SK-N-SH (cell line): ENCODE results near the gene SULF2. TPM values are rescaled to one million over a fixed set of nuclear protein-coding genes. Genes with fewer than 3 reads are reported as not detected.

ENCODE experiments used
- CTCF ChIA-PET: fragments of 300-600, 350-600 bp; formaldehyde crosslinking; extraction: SDS; loops from one replicate; lab custom pipeline; 2021; lab: Yijun Ruan, JAX
- POLR2A ChIA-PET: fragments of 350-600 bp; sonication (Branson Sonifier 250); formaldehyde crosslinking; extraction: SDS; loops from one replicate; lab custom pipeline; 2020; ENCODE audit warnings: antibody characterized with exemption, inconsistent platforms; lab: Yijun Ruan, JAX
- DNase-seq: peaks from one replicate; pipeline ENCODE4 v3.0.0; 2012
- H2AFZ ChIP-seq: fragments of 200-600 bp; sonication (generic); 2 replicates; pipeline ENCODE4 v1.8.1; 2016; ENCODE audit warnings: antibody characterized with exemption, mild to moderate bottlenecking, low read depth
- H3F3A ChIP-seq: fragments of 200-600 bp; sonication (generic); replicated peaks from 2 replicates; pipeline ENCODE3; 2016; ENCODE audit warnings: antibody characterized with exemption, mild to moderate bottlenecking; ENCODE audit not compliant: insufficient read depth
- H3K27ac ChIP-seq, 2 experiments: fragments of 200-500 bp in 1 of 2; fragments of 200-600 bp in 1 of 2; sonication (Bioruptor generic) in 1 of 2; sonication (generic), shearing (Covaris generic) in 1 of 2; 2 replicates each; pipeline versions ENCODE4 v1.5.1 to v1.6.1; 2014 to 2016; ENCODE audit warnings: low read depth in 2 of 2, inconsistent platforms in 1 of 2, low read length in 1 of 2, mild to moderate bottlenecking in 1 of 2, mixed read lengths in 1 of 2
- H3K27me3 ChIP-seq: fragments of 200-600 bp; sonication (generic), shearing (Covaris generic); 2 replicates; pipeline ENCODE4 v1.6.1; 2016; ENCODE audit warnings: mixed run types; ENCODE audit not compliant: insufficient read depth
- H3K36me3 ChIP-seq, 2 experiments: fragments of 200-500 bp in 1 of 2; fragments of 200-600 bp in 1 of 2; sonication (Bioruptor generic) in 1 of 2; sonication (generic) in 1 of 2; replicated peaks in 1 of 2; 2 replicates each; pipeline versions ENCODE3 to v1.5.1; 2014 to 2016; ENCODE audit warnings: low read length in 1 of 2, mild to moderate bottlenecking in 1 of 2; ENCODE audit not compliant: insufficient read depth in 2 of 2, control insufficient read depth in 1 of 2
- H3K4me1 ChIP-seq, 2 experiments: fragments of 200-500 bp in 1 of 2; fragments of 200-600 bp in 1 of 2; sonication (Bioruptor generic) in 1 of 2; sonication (generic), shearing (Covaris generic) in 1 of 2; 2 replicates each; pipeline versions ENCODE4 v1.5.1 to v1.6.1; 2014 to 2016; ENCODE audit warnings: low read depth in 1 of 2, low read length in 1 of 2, mixed run types in 1 of 2; ENCODE audit not compliant: insufficient read depth in 2 of 2, control insufficient read depth in 1 of 2
- H3K4me2 ChIP-seq: fragments of 200-600 bp; sonication (generic), shearing (Covaris generic); 2 replicates; pipeline ENCODE4 v1.6.1; 2017; ENCODE audit warnings: mixed run types
- H3K4me3 ChIP-seq, 2 experiments: fragments of 200-500 bp in 1 of 2; fragments of 200-600 bp in 1 of 2; sonication (Bioruptor generic) in 1 of 2; sonication (generic), shearing (Covaris generic) in 1 of 2; 2 replicates each; pipeline versions ENCODE4 v1.5.1 to v1.8.1; 2014 to 2016; ENCODE audit warnings: low read depth in 2 of 2, inconsistent platforms in 1 of 2, low read length in 1 of 2, mild to moderate bottlenecking in 1 of 2, mixed read lengths in 1 of 2, moderate library complexity in 1 of 2
- H3K79me2 ChIP-seq: fragments of 200-600 bp; sonication (generic); 2 replicates; pipeline ENCODE4 v1.8.1; 2017; ENCODE audit warnings: mild to moderate bottlenecking; ENCODE audit not compliant: insufficient read depth
- H3K9ac ChIP-seq: fragments of 200-600 bp; sonication (generic); 2 replicates; pipeline ENCODE4 v1.6.1; 2017; ENCODE audit warnings: mixed run types
- H3K9me2 ChIP-seq: fragments of 200-600 bp; sonication (generic); 2 replicates; pipeline ENCODE4 v1.6.1; 2017; ENCODE audit warnings: mixed run types
- H3K9me3 ChIP-seq: fragments of 200-600 bp; sonication (generic); 2 replicates; pipeline ENCODE4 v1.6.1; 2017; ENCODE audit warnings: mixed run types, mild to moderate bottlenecking, moderate library complexity
- H4K20me1 ChIP-seq: fragments of 200-600 bp; sonication (generic); 2 replicates; pipeline ENCODE4 v1.6.1; 2017; ENCODE audit warnings: mild to moderate bottlenecking, mixed run types; ENCODE audit not compliant: insufficient read depth
- CHD2 ChIP-seq: fragments of 150-350 bp; IDR thresholded peaks from 2 replicates; pipeline ENCODE4 v1.6.1; 2018; ENCODE audit warnings: low read length; ENCODE audit not compliant: partially characterized antibody
- CTCF ChIP-seq: fragments of 200-600 bp; sonication (generic); IDR thresholded peaks from 2 replicates; pipeline ENCODE4 v1.6.1; 2017; ENCODE audit warnings: antibody characterized with exemption, mild to moderate bottlenecking, moderate library complexity
- ELF1 ChIP-seq: IDR thresholded peaks from 2 replicates; pipeline ENCODE4 v1.4.0; 2012
- EP300 ChIP-seq, 2 experiments: IDR thresholded peaks; 2 replicates each; pipeline versions ENCODE4 v1.4.0 to v1.6.1; 2012; ENCODE audit warnings: borderline replicate concordance in 1 of 2, low read depth in 1 of 2, low read length in 1 of 2
- FOSL2 ChIP-seq: IDR thresholded peaks from 2 replicates; pipeline ENCODE4 v1.4.0; 2012; ENCODE audit warnings: low read depth, mild to moderate bottlenecking, moderate library complexity, borderline replicate concordance
- FOXJ3 ChIP-seq: sonication (generic); formaldehyde crosslinking; IDR thresholded peaks from 2 replicates; pipeline ENCODE4 v1.5.1; 2020; ENCODE audit warnings: mild to moderate bottlenecking, missing genetic modification reagents
- GABPA ChIP-seq: IDR thresholded peaks from 2 replicates; pipeline ENCODE4 v1.4.0; 2012; ENCODE audit warnings: low read depth, mild to moderate bottlenecking
- MAX ChIP-seq: IDR thresholded peaks from 2 replicates; pipeline ENCODE4 v1.4.0; 2012; ENCODE audit warnings: low read depth
- MXI1 ChIP-seq: IDR thresholded peaks from 2 replicates; pipeline ENCODE4 v1.6.1; 2012; ENCODE audit warnings: mild to moderate bottlenecking, low read depth, low read length, improper control_type of control experiment
- NRF1 ChIP-seq: IDR thresholded peaks from 2 replicates; pipeline ENCODE4 v1.6.1; 2012; ENCODE audit warnings: low read depth, mild to moderate bottlenecking, low read length
- SIN3A ChIP-seq: IDR thresholded peaks from 2 replicates; pipeline ENCODE4 v1.6.1; 2012; ENCODE audit warnings: low read depth, mild to moderate bottlenecking, low read length, moderate library complexity, borderline replicate concordance
- SMC3 ChIP-seq: IDR thresholded peaks from 2 replicates; pipeline ENCODE4 v1.6.1; 2012; ENCODE audit warnings: low read depth, low read length, improper control_type of control experiment
- TAF1 ChIP-seq: IDR thresholded peaks from 2 replicates; pipeline ENCODE4 v1.6.1; 2012; ENCODE audit warnings: low read depth, mild to moderate bottlenecking, low read length, moderate library complexity, borderline replicate concordance
- TCF12 ChIP-seq: IDR thresholded peaks from 2 replicates; pipeline ENCODE4 v1.4.0; 2012
- USF2 ChIP-seq: fragments of 150-350 bp; IDR thresholded peaks from 2 replicates; pipeline ENCODE4 v1.6.1; 2017; ENCODE audit warnings: antibody characterized with exemption, low read length, low read depth, borderline replicate concordance
- YY1 ChIP-seq: IDR thresholded peaks from 2 replicates; pipeline ENCODE4 v1.4.0; 2012; ENCODE audit warnings: low read depth, mild to moderate bottlenecking
- ZBTB33 ChIP-seq: IDR thresholded peaks from 2 replicates; pipeline ENCODE4 v1.4.0; 2012; ENCODE audit warnings: low read depth, borderline replicate concordance
- WGBS: methylation state at CpG from one replicate; pipeline ENCODE4 v1.1.6; 2017; ENCODE audit warnings: low lambda C conversion rate; 5-methylcytosine and 5-hydroxymethylcytosine counted together
- polyA plus RNA-seq, 3 experiments: library from polyadenylated mRNA; depleted of rRNA; stranded (reverse); fragments of >200 nt; gene quantifications; 2 replicates each; pipeline ENCODE4 v1.2.3, GENCODE V29; 2012

SULF2 gene
- polyA plus RNA-seq, 1 of the 3 experiments (the other 2 are of a cell fraction): 20.2 TPM

- Histone ChIP-seq H3K4me2 (no peak overlapping the region), H3K79me2 (no peaks in the 10 kb centered on the region), H3K36me3 (peaks cover 33 to 39% of the 10 kb centered on the region in 2 experiments), H3K9ac (no peak overlapping the region), H3F3A (no peaks in the 10 kb centered on the region), H3K4me3 (no peak overlapping the region), H3K27me3 (no peaks in the 10 kb centered on the region), H3K4me1 (no peaks in the 10 kb centered on the region), H3K9me2 (no peaks in the 10 kb centered on the region), H2AFZ (no peak overlapping the region), H3K27ac (no peak overlapping the region), H3K9me3 (no peaks in the 10 kb centered on the region), H4K20me1 (no peaks in the 10 kb centered on the region)
- TF ChIP-seq FOXJ3 (CRISPR knock-in tag) (no peak), FOSL2 (no peak), EP300 (IDR thresholded peaks at IDR 0.05; ENCODE audit: borderline replicate concordance in 1 of 2, low read depth in 1 of 2, low read length in 1 of 2) (no peak), ZBTB33 (no peak), GABPA (no peak), SMC3 (no peak), YY1 (no peak), MAX (no peak), USF2 (no peak), TCF12 (no peak), CHD2 (no peak), MXI1 (no peak), CTCF (no peak)
- 95% methylated on average over 2 of the region's 2 CpGs for WGBS
- POLR2A ChIA-PET: no interaction called here
- DNase-seq: no peak
- CTCF ChIA-PET: interaction anchor here (1.4 kb wide), 1 partner anchor 18 kb away, joined by 7 read pairs; no protein-coding TSS in a partner anchor
Observed at GRCh38 chr20:47645632-47646031, 139.6 kb downstream of the SULF2 start.

- 80% methylated on average over 4 of the region's 4 CpGs for WGBS
- Histone ChIP-seq H2AFZ (no peak overlapping the region), H3K4me3 (no peak overlapping the region), H3K4me2 (no peak overlapping the region), H4K20me1 (no peaks in the 10 kb centered on the region), H3K9me2 (no peaks in the 10 kb centered on the region), H3K79me2 (no peaks in the 10 kb centered on the region), H3K36me3 (peaks cover 38 to 42% of the 10 kb centered on the region in 2 experiments), H3K9ac (no peak overlapping the region), H3K27ac (no peak overlapping the region), H3K27me3 (no peaks in the 10 kb centered on the region), H3K9me3 (no peaks in the 10 kb centered on the region), H3F3A (peaks cover 4% of the 10 kb centered on the region), H3K4me1 (no peaks in the 10 kb centered on the region)
- no peak for DNase-seq
- no peak for TF ChIP-seq ELF1
- TF ChIP-seq TAF1: no peak
- TF ChIP-seq SIN3A: no peak
- no peak for TF ChIP-seq MXI1
- TF ChIP-seq YY1: no peak
- no peak for TF ChIP-seq NRF1
- ChIA-PET POLR2A (no interaction called here), CTCF (interaction anchor here (1.3 kb wide), 1 partner anchor 979 kb away, joined by 3 read pairs; no protein-coding TSS in a partner anchor)
Observed at GRCh38 chr20:47642624-47643023, 142.7 kb downstream of the SULF2 start.
